ENCODE results near the gene RADIL. TPM values are rescaled to one million over a fixed set of nuclear protein-coding genes. Genes with fewer than 3 reads are reported as not detected.
"Not testable (repeated sequence)": the region's sequence is repeated elsewhere in the genome, so short reads cannot be mapped to it uniquely, and the experiment has no call there.

RADIL gene
- total RNA-seq, 2 experiments from 2014 or later, result 0.37 to 0.84 TPM

DNA sequence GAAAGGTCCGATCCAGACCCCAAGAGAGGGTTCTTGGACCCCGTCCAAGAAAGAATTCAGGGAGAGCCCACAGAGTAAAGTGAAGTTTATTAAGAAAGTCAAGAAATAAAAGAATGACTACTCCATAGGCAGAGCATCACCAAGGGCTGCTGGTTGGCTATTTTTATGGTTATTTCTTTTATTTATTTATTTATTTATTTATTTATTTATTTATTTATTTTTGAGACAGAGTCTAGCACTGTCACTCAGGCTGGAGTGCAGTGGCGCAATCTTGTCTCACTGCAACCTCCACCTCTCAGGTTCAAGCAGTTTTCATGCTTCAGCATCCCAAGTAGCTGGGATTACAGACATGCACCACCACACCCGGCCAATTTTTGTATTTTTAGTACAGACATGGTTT, 9.7 kb upstream of the RADIL start:
- H3K36me3 Mint-ChIP-seq (ENCODE audit: low read depth); H3K4me1 Mint-ChIP-seq; H3K27ac Mint-ChIP-seq; H3K4me3 Mint-ChIP-seq; POLR2A ChIA-PET; DNase-seq; H3K9me3 Mint-ChIP-seq; H3K27me3 Mint-ChIP-seq: not testable (repeated sequence)
- CTCF ChIA-PET, result interaction anchor here (1.5 kb wide), 1 partner anchor 9 kb away, joined by 5 read pairs; no protein-coding TSS in a partner anchor

DNA sequence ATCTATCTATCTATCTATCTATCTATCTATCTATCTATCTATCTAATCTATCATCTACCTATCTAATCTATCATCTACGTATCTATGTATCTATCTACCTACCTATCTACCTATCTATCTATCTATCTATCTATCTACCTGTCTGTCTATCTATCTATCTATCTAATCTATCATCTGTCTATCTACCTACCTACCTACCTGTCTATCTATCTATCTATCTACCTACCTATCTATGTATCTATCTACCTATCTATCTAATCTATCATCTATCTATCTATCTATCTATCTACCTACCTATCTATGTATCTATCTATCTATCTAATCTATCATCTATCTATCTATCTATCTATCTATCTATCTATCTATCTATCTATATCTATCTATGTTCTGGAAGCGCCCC, 8.0 kb upstream of the RADIL start:
- H3K9me3 Mint-ChIP-seq; H3K36me3 Mint-ChIP-seq (ENCODE audit: low read depth); DNase-seq; H3K27ac Mint-ChIP-seq; H3K4me3 Mint-ChIP-seq; POLR2A ChIA-PET; H3K4me1 Mint-ChIP-seq; H3K27me3 Mint-ChIP-seq: not testable (repeated sequence)
- CTCF ChIA-PET, result interaction anchor here (1.5 kb wide), 1 partner anchor 7 kb away, joined by 5 read pairs; no protein-coding TSS in a partner anchor

GRCh38 chr7:4889682-4890081, 6.2 kb upstream of the RADIL start:
- H3K27ac Mint-ChIP-seq, result no peak overlapping the region
- CTCF ChIA-PET, result no interaction called here
- POLR2A ChIA-PET, result no interaction called here
- peaks cover 4% of the 10 kb centered on the region for H3K9me3 Mint-ChIP-seq
- H3K4me3 Mint-ChIP-seq, result no peak overlapping the region
- no peaks in the 10 kb centered on the region for H3K4me1 Mint-ChIP-seq
- no peaks in the 10 kb centered on the region for H3K36me3 Mint-ChIP-seq (ENCODE audit: low read depth)
- no peak for DNase-seq
- no peaks in the 10 kb centered on the region for H3K27me3 Mint-ChIP-seq

DNA sequence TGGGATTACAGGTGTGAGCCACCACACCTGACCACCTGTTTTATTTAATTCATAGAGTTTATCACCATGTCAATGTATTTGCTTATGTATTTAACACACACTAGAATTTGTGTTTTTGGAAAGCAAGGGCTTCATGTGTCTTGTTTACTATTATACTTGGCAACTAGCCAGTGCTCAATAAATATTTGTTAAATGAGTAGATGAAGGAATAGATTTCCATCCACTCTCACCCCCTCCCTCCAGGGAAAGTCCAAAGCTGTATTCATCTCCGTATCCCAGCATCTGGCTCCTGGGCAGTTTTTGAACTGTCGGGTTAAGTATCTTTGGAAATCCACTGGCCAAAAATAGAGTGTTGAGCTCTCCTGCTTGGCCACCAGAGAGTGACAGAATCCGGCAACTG, 4.6 kb upstream of the RADIL start:
- ChIA-PET POLR2A (interaction anchor here (0.7 kb wide), 1 partner anchor 37 kb away, joined by 3 read pairs; no protein-coding TSS in a partner anchor), CTCF (interaction anchor here (1.2 kb wide), 1 partner anchor 96 kb away, joined by 3 read pairs; no protein-coding TSS in a partner anchor)
- Mint-ChIP-seq H3K9me3 (no peaks in the 10 kb centered on the region), H3K4me3 (no peak overlapping the region), H3K36me3 (ENCODE audit: low read depth) (no peaks in the 10 kb centered on the region), H3K27me3 (peaks cover 8% of the 10 kb centered on the region), H3K4me1 (peaks cover 1% of the 10 kb centered on the region), H3K27ac (no peak overlapping the region)
- DNase-seq, result no peak

GRCh38 chr7:4886671-4887070, 3.2 kb upstream of the RADIL start:
- peaks cover 12% of the 10 kb centered on the region for H3K4me1 Mint-ChIP-seq
- H3K27me3 Mint-ChIP-seq, result peaks cover 20% of the 10 kb centered on the region
- DNase-seq, result no peak
- H3K27ac Mint-ChIP-seq, result no peak overlapping the region
- POLR2A ChIA-PET, result interaction anchor here (0.6 kb wide), 1 partner anchor 52 kb away, joined by 3 read pairs; no protein-coding TSS in a partner anchor
- H3K9me3 Mint-ChIP-seq, result no peaks in the 10 kb centered on the region
- no peaks in the 10 kb centered on the region for H3K36me3 Mint-ChIP-seq (ENCODE audit: low read depth)
- CTCF ChIA-PET, result interaction anchor here (0.6 kb wide), 1 partner anchor 1495 kb away, joined by 3 read pairs; no protein-coding TSS in a partner anchor
- no peak overlapping the region for H3K4me3 Mint-ChIP-seq

GRCh38 chr7:4885317-4885807, 1.8 kb upstream of the RADIL start:
- CTCF ChIA-PET, result interaction anchor here (0.6 kb wide), 1 partner anchor 107 kb away, joined by 3 read pairs; no protein-coding TSS in a partner anchor
- POLR2A ChIA-PET, result no interaction called here
- Mint-ChIP-seq H3K27ac (no peak overlapping the region), H3K36me3 (ENCODE audit: low read depth) (no peaks in the 10 kb centered on the region), H3K27me3 (peaks cover 24% of the 10 kb centered on the region), H3K9me3 (no peaks in the 10 kb centered on the region), H3K4me3 (no peak overlapping the region), H3K4me1 (peaks cover 12% of the 10 kb centered on the region)
- DNase-seq, result no peak

DNA sequence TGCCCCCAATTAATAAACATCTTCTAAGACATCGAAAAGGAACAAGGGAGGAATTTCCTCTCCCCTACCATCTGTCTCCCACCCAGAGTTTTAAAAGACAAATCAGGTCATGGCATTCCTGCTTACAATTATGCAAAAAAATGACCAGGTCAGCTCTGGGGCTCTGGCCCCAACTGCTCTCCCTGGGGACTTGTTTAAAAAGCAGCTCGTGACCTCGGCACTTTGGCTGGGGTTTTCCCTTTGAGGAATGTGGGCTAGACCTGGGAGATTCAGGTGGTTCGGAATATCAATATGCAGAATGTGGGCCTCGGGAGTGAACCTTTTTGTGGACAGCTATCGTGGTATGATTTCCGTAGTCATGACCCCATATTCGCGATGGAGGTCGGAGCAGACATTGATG, 648 bp upstream of the RADIL start:
- POLR2A ChIA-PET, result no interaction called here
- DNase-seq, result no peak
- CTCF ChIA-PET, result interaction anchor here (0.5 to 1.5 kb wide), 7 partner anchors 8 to 488 kb away, joined by 3 to 8 read pairs (median 5); no protein-coding TSS in a partner anchor

DNA sequence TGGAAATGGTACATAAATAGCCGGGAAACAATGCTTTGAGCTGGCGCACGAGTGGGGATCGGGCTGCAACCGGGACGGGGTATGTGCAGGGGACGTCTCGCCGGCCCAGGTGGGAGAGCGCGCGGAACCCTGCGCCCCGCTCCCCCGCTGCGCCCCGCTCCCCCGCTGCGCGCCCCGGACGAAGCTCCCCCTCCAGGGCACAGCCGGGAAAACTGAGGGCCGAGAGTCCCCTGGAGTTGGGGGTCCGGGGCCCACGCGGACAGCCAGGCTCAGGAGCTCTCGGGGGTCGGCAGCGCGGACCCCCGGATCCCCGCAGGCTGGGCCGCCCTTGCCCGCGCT, 514 bp downstream of the RADIL start:
- Mint-ChIP-seq H3K4me1 (peaks cover 12% of the 10 kb centered on the region), H3K4me3 (peak overlapping the region; percentile 51), H3K9me3 (no peaks in the 10 kb centered on the region), H3K27ac (no peak overlapping the region), H3K36me3 (ENCODE audit: low read depth) (no peaks in the 10 kb centered on the region), H3K27me3 (peaks cover 25% of the 10 kb centered on the region)
- POLR2A ChIA-PET, result no interaction called here
- DNase-seq, result no peak
- CTCF ChIA-PET, result interaction anchor here (0.8 to 1.5 kb wide), 7 partner anchors 14 to 137 kb away, joined by 3 to 8 read pairs (median 4); no protein-coding TSS in a partner anchor

More for the DNA sequence above, 648 bp upstream of the RADIL start:
- no peaks in the 10 kb centered on the region for H3K9me3 Mint-ChIP-seq
- H3K4me1 Mint-ChIP-seq, result peaks cover 12% of the 10 kb centered on the region
- no peak overlapping the region for H3K4me3 Mint-ChIP-seq
- H3K27me3 Mint-ChIP-seq, result peaks cover 25% of the 10 kb centered on the region
- H3K27ac Mint-ChIP-seq, result no peak overlapping the region
- no peaks in the 10 kb centered on the region for H3K36me3 Mint-ChIP-seq (ENCODE audit: low read depth)

- Mint-ChIP-seq H3K4me3 (peak overlapping the region; percentile 51), H3K9me3 (no peaks in the 10 kb centered on the region), H3K27ac (no peak overlapping the region), H3K36me3 (ENCODE audit: low read depth) (no peaks in the 10 kb centered on the region), H3K27me3 (peaks cover 25% of the 10 kb centered on the region), H3K4me1 (peaks cover 12% of the 10 kb centered on the region)
- ChIA-PET POLR2A (no interaction called here), CTCF (interaction anchor here (0.7 to 1.5 kb wide), 6 partner anchors 14 to 136 kb away, joined by 3 to 8 read pairs (median 4); no protein-coding TSS in a partner anchor)
- DNase-seq, result no peak
Observed at GRCh38 chr7:4882169-4883032, 1.1 kb downstream of the RADIL start.

GRCh38 chr7:4880218-4880617, 3.3 kb downstream of the RADIL start:
- CTCF ChIA-PET, result no interaction called here
- Mint-ChIP-seq H3K36me3 (ENCODE audit: low read depth) (no peaks in the 10 kb centered on the region), H3K4me1 (peaks cover 12% of the 10 kb centered on the region), H3K27ac (no peak overlapping the region), H3K4me3 (no peak overlapping the region), H3K27me3 (peaks cover 25% of the 10 kb centered on the region), H3K9me3 (no peaks in the 10 kb centered on the region)
- DNase-seq, result no peak
- POLR2A ChIA-PET, result interaction anchor here (0.6 kb wide), 1 partner anchor 234 kb away, joined by 4 read pairs; no protein-coding TSS in a partner anchor

DNA sequence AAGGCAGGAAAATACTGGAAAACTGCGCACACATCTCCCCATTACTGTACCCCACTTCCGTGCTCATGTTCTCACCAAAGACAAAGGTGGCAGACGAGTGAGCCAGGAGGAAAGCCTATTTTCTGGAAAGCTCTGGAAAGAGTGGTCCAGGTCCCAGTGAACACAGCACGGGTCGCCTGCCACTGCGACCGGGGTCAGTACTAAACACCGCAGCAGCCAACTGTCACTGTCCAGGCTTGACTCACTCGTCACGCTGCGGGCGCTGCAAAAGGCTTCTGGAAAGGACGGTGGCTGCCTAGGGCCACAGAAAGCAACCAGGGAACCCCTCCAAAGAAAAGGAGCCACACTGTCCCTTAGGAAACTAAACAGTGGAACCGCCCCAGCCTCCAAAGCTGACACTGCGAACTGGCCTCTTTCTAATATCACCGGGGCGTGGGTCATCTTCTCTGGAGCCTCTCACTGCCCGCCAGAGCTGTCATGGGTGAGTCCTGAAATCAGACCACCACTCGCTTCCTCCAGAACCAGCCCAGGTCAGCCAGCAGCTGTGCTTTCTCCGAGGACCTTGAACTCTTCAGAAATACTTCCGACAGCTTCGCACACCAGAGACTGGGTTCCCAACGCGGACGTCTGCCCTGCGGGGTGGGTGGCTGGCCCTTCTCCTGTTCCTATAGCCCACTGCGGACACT, 4.0 kb downstream of the RADIL start:
- Mint-ChIP-seq H3K4me3 (no peak overlapping the region), H3K27me3 (peaks cover 24% of the 10 kb centered on the region), H3K9me3 (no peaks in the 10 kb centered on the region), H3K36me3 (ENCODE audit: low read depth) (no peaks in the 10 kb centered on the region), H3K4me1 (peaks cover 12% of the 10 kb centered on the region), H3K27ac (no peak overlapping the region)
- ChIA-PET CTCF (no interaction called here), POLR2A (no interaction called here)
- DNase-seq, result no peak

GRCh38 chr7:4878336-4879335, 4.9 kb downstream of the RADIL start:
- Mint-ChIP-seq H3K36me3 (ENCODE audit: low read depth) (no peaks in the 10 kb centered on the region), H3K4me3 (no peak overlapping the region), H3K27me3 (peaks cover 17% of the 10 kb centered on the region), H3K4me1 (peaks cover 10% of the 10 kb centered on the region), H3K27ac (no peak overlapping the region), H3K9me3 (no peaks in the 10 kb centered on the region)
- CTCF ChIA-PET, result interaction anchor here (0.6 kb wide), 1 partner anchor 1488 kb away, joined by 3 read pairs; no protein-coding TSS in a partner anchor
- no peak for DNase-seq
- POLR2A ChIA-PET, result no interaction called here
